Measurements from ENCODE around the gene ADPRHL1.
A peak's percentile ranks its signal among the peaks of the same experiment; 100 is the strongest.

The ADPRHL1 gene

GRCh38 chr13:113460599-113460998 lies 7.3 kb upstream of the ADPRHL1 start:
- TF ChIP-seq, protein P1, sequence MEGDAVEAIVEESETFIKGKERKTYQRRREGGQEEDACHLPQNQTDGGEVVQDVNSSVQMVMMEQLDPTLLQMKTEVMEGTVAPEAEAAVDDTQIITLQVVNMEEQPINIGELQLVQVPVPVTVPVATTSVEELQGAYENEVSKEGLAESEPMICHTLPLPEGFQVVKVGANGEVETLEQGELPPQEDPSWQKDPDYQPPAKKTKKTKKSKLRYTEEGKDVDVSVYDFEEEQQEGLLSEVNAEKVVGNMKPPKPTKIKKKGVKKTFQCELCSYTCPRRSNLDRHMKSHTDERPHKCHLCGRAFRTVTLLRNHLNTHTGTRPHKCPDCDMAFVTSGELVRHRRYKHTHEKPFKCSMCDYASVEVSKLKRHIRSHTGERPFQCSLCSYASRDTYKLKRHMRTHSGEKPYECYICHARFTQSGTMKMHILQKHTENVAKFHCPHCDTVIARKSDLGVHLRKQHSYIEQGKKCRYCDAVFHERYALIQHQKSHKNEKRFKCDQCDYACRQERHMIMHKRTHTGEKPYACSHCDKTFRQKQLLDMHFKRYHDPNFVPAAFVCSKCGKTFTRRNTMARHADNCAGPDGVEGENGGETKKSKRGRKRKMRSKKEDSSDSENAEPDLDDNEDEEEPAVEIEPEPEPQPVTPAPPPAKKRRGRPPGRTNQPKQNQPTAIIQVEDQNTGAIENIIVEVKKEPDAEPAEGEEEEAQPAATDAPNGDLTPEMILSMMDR (conservative IDR thresholded peaks at IDR 0.05): no peak
- TF ChIP-seq ZFX (IDR thresholded peaks at IDR 0.05): no peak
- no peak overlapping the region for H3K27ac ChIP-seq

DNA sequence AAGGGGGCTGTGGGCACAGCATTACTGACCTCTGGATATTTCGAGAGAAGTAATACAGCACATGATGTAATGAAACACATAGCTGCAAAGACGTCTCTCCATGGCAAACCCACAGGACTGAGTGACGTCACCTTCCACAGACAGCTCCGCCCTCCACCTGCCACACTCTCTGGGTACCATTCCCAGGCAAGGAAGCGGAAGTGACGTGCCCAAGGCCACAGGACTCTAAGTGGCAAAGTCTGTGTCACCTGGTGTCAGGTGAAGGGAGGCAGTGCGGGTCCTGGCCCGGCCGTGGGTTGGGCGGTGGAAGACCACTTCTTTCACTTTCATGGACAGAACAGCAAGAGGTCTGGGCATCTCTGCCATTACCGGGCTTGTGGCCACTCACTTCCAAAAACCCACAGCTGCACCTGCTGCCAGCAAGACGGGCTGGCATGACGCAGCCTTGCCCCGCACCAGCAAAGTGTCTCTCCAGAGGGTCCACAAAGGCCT lies 6.8 kb upstream of the ADPRHL1 start:
- no peak overlapping the region for H3K27ac ChIP-seq
- TF ChIP-seq, protein P1 (conservative IDR thresholded peaks at IDR 0.05): no peak
- TF ChIP-seq ZFX (IDR thresholded peaks at IDR 0.05): no peak

DNA sequence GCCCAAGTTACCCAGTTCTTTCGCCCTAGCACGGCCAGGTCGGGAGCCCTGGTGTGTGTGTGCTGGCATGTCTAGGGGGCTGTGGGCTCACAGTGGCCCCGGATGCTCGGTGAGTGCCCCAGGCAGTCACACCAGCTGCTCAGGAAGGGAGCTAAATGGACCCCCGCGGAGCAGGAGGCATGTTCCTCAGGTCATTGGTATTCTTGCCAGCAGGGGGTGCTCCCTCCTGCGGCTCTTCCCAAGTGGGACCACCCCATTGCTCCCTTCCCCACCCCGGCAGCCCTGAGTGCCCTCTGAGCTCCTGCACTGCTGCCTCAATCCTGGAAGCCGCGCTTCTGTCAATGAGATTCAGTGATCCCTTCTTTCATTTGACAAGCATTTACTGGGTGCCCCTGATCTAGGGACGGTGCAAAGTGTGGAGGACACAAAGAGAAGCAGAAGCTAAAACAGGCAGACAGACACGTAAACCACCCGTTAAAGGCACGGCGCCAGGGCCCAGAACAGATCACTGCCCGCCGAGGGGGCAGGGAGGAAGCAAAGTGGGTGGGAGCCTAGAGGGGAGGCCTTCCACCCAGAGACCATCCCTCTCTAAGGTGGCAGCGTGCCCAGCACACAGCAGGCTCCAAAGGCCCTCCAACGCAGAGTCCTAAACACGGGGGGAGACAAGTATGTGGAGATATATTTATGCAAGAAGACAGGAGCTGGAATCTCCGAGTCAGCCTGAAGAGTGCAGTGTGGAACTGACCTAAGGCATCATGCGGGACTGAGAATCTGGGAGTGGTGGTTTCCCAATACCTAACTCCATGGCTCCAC lies 5.2 kb upstream of the ADPRHL1 start:
- no peak overlapping the region for H3K27ac ChIP-seq
- TF ChIP-seq, protein P1 (conservative IDR thresholded peaks at IDR 0.05): peak; percentile 36
- no peak for TF ChIP-seq ZFX (IDR thresholded peaks at IDR 0.05)

GRCh38 chr13:113457510-113457909 lies 4.2 kb upstream of the ADPRHL1 start:
- TF ChIP-seq, protein P1 (conservative IDR thresholded peaks at IDR 0.05): no peak
- TF ChIP-seq ZFX (IDR thresholded peaks at IDR 0.05): no peak
- H3K27ac ChIP-seq: no peak overlapping the region

- TF ChIP-seq, protein P1 (conservative IDR thresholded peaks at IDR 0.05): no peak
- no peak for TF ChIP-seq ZFX (IDR thresholded peaks at IDR 0.05)
Observed at GRCh38 chr13:113456116-113456702, 2.9 kb upstream of the ADPRHL1 start.

GRCh38 chr13:113455384-113455783 lies 2.1 kb upstream of the ADPRHL1 start:
- H3K27ac ChIP-seq: no peak overlapping the region
- no peak for TF ChIP-seq ZFX (IDR thresholded peaks at IDR 0.05)

More at GRCh38 chr13:113456116-113456702, 2.9 kb upstream of the ADPRHL1 start:
- no peak overlapping the region for H3K27ac ChIP-seq

GRCh38 chr13:113454936-113455335 lies 1.6 kb upstream of the ADPRHL1 start:
- TF ChIP-seq, protein P1 (conservative IDR thresholded peaks at IDR 0.05): no peak
- TF ChIP-seq ZFX (IDR thresholded peaks at IDR 0.05): no peak
- H3K27ac ChIP-seq: no peak overlapping the region
